ENCODE results near the gene STK35.

STK35 gene

DNA sequence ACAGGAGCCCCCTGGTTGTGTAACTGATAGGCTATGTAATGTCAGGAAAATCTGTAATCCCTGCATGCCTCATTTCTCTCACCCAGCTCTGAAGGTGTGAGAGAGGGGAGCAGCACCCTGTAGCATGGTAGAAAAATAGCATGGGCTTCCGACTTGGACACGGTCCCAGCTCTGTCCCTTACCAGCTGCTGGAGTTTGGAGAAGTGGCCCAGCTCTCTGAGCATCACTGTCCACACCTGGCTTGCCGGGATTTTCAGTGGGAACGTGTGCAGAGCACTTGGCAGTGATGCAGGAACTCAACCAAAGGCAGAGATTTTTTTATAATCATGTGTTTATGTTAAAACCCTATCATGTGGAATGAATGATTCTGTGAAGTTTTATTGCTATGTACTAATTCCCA is 34.6 kb downstream of the STK35 start:
- DNase-seq (ENCODE audit: low read depth): no peak

DNA sequence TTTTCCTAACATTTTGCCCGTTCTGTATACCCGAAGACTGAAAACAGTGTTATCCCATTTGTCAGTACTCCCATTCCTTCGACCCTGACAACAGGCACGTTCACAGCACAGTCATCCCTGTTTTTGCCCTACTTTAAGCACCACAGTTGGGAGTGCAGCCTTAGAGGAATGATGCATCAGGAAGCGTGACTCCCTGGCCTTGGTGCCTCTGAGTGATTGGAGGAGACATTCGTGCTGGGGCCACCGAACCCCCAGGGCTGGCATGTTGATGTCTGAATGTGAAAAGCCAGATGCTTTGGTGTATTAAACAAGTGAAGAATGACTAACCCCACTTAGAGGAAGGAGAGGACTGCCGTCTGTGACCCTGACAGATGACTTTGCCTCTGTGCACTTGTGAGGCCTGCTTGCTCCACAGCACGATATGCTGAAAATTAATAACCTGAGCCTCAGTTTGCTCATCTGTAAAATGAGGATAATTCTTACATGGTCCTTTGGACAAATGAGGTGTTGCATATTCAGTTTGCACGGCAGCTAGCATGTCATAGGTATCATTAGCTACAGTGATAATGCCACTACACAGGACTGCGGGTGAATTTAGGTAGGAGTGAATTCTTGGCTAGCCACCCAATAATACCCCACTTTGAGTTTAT is 36.0 kb downstream of the STK35 start:
- DNase-seq (ENCODE audit: low read depth): no peak

DNA sequence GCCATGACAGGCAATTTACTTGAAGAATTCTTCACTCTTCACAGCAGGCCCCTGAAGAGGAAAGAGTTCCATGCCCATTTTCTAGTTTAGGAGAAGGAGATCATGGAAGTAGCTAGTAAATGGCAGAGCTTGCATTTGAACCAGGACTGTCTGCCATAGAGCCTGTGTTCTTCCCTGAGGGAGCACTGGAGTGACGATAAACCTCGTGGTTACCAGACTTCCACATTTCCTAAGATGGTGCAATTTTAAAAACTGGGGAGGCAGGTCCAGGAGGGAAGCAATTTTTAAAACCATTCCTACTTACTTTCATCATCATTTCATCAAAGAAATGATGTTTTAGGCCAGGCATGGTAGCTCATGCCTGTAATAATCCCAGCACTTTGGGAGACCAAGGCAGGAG is 36.8 kb downstream of the STK35 start:
- DNase-seq (ENCODE audit: low read depth): no peak

DNA sequence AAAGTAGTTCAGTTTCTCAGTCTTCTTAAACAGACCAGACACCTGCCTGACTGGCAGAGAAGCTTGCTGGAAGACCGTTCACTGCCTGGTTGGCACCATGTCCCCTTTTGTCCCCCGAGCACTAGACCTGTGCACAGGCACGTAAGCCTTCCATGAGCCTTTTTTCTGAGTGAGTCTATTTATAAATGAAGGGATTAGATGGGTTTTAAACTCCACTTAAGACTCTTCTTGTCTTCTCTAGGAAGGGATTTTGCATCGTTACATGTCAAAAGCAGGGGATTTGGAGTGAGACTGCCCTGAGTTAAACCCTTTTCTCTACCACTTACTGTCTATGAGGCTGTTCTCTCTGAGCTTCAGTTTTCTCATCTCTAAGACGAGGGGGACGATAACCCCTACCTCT is 37.6 kb downstream of the STK35 start:
- no peak for DNase-seq (ENCODE audit: low read depth)

DNA sequence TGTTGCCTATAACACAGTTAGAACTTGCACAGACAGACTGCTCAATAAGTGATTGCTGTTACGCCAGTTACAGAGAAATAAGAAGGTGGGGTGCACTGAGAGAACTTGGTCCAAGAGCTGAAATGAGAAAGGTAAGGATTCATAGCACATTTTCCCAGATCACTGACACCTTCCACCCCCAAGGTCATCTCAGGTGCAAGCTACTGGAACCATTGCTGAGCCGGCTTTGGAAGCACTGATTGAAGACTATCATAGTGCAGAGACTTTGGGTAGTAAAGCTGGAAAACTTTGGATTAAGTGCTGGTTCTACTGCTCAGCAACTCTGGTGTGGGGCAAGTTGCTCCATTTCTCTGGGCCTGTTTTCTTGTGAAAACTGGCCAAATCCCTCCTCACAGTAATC is 38.1 kb downstream of the STK35 start:
- no peak for DNase-seq (ENCODE audit: low read depth)

DNA sequence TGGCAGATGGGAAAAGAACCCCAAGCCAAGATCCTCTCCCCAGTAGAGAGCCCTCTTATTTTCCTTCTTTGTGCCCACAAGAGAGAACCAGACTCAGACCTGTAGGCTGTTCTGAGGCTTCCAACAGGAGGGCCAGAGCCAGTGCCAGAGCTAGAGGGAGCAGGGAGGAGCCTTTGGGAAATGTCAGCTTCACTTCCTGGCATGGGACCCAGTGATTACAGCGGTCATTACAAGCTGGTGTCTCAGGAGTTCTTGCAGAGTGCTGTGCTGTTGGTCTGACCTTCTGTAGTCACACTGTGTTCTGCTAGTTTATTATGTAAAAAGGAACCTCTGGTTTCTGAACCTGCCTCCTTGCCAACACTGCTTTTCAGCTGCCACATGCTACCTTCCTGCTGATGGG is 38.9 kb downstream of the STK35 start:
- no peak for DNase-seq (ENCODE audit: low read depth)

DNA sequence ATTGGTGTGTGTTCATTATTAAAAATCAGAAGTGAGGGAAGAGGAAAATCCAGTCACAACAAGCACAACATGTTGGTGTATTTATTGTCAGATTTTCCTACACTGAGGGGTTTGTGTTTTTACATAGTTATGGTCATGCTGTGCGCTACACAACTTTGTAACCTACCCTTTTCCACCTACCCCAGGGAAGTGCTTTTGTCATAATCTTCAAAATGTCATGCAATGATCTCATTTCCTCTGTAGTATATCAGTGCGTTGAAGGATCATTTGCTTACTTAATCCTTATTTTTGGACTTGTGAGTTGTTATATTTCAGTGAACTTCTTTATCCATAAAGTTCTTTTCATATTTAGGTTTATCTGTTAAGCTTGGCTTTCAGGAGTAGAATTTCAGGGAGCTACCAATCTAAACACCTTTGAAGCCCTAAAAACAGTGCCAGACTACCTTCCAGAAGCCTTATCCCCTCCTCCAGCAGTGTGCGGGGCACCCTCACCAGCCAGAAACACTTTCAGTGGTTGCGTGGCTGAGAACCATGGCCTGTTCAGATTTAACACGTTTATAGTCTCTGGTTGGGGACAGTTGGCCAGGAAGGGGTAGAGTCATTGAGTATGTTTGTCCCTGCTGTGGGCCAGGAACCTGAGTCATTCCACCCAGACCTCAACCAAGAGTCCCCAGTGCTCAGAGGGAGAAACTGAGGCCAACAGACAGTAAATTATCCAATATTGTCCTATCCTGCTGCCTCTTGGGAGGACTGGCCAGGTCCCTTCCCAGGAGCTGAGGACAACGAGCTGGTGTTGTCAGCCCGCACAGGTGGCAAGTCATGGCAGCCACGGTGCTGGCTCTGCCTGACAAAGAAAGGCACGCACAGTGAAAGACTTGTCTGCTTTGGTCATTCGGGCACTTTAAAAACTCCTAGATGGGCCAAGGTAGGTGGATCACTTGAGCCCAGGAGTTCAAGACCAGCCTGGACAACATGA is 40.3 kb downstream of the STK35 start:
- no peak for DNase-seq (ENCODE audit: low read depth)

DNA sequence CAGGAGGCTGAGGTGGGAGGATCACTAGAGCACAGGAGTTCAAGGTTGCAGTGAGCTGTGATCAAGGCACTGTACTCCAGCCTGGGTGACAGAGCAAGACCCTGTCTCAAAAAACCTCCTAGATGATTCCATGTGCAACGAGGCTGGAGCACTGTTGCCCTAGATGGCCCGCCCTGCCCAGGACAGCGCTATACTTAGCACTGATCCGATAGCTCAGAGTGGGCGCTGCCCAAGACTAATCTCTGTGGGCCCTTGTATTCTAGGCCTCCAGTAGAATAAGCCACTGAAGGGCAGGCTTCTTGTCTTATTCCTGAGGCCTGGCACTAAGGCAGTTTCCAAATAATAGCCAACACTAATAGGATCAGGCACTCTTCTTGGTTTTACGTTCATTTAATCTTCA is 41.0 kb downstream of the STK35 start:
- DNase-seq (ENCODE audit: low read depth): no peak

DNA sequence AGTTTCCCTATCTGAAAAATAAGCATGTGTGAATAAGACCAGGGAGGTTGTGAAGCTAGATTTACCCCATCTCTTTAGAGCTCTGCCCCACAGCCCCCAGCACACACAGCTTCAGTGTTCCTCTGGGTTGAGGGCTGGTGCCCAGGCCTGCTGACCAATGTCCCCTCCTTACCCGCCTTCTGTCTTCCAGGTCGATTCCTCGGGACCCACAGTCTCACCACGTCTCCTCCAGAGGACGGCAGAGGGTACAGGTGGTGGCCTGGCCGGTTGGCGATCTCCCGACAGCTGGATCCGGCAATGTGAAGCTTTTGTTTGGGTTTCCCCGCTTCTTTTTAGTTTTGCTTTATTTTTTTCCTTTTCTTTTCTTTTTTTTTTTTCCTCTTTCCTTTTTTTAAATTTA is 42.0 kb downstream of the STK35 start:
- DNase-seq (ENCODE audit: low read depth): no peak

DNA sequence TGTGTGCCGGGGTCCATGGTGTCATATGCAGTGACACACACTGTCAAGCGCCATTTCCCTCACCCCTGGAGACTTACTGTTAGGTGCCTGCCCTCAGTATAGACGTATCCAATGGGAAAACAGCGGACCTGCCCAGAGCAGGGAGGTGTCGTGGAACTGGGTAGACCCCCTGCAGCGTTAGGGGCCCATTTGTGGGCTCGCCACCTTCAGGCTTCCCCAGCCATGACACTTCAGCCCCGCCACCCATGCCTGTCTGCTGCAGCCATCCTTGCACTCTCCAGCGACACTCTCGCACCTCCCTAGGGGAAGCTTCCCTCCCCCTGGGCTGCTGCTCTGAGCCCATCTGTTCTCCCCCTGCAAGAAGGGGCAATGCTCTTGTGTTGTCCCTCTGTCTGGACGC is 43.2 kb downstream of the STK35 start:
- no peak for DNase-seq (ENCODE audit: low read depth)

DNA sequence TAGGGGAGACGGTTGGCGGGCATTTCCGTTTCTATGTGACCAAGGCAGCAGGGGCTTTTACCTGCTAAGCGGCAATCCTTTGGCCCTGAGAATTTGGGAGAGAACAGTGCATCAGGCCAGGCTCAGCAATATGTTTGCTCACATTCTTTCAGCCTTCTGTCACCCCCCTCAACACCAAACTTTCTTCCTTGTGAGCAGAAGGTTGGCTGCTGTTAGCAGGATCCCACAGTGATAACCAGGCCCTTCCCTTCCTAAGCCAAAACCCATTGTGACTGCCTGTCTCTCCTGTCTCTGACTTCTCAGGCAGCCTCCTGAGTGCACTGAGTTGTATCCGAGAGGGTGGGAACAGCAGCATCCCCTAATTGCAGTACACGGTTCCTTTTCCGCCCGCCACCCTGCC is 43.7 kb downstream of the STK35 start:
- no peak for DNase-seq (ENCODE audit: low read depth)

DNA sequence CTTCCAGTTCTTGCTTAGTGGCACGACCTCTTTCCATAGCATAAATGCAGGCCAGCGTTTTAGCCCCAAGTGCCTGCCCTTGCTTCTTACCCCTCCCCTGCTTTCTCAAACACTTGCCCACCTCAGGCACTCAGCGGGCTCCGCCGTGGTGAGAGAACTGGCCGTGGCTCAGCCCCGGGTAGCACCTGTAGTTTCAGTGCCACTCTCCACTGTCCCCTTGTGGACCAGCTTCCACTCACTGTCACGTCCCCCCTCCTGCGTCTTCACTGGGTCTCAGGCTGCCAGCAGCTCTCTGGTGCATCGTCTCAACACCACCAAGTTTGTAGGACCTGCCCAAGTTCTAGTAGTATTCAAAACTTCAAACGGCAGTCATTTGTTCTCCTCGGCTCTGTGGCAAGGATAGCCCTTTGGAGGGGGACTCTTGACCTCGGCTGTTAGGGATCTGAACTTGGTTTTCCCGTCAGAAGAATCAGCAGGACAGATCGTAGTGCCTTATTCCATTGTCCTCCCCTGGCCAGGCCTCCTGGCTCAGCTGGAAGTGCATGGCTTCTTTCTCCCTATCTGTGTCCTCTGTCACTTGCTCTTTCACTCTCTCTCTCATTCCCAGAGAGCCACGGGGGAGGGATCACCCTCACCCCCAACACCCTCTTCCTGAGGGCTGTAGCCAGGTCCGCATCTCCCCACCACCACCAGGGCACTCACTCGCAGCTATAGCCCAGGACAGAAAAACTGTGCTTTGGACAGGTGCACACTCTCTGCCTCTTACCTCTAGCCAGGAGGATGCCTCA is 44.6 kb downstream of the STK35 start:
- DNase-seq (ENCODE audit: low read depth): no peak

DNA sequence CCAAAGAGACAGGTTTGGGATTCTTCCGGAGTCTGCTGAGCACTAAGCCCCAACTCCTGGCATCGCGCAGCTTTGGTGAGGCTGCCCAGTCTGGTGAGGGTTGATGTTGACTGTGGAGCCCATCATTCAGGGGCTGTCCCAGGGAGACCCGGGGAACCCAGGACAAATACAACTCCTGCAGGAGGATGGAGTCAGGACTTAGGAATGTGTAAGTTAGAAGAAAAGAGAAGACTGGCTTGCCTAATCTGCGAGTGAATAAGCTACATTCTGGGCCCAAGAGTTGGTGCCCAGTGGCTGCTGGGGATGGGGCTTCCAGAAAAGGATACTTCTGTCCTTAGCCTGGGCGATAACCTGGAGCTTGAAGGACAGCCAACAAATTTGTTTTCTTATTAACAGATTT is 47.9 kb downstream of the STK35 start:
- no peak for DNase-seq (ENCODE audit: low read depth)

DNA sequence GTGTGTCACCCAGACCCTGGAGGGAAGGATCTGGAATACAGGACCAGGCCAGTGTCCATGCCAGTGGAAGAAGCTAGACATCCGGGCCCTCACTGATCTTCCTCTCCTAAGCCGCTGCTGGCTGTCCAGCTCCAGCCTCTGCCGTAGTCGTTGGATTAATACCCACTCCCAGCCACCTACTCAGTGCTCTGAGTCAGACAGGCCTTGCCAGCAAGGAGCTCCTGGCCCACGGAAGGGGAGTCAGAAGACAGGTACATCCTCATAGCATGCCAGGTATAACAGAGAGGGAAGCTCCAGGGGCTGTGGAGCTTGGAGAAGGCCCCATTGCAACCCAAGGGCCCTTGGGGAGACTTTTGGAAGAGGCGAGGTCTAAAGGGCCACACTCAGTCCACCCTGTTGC is 49.0 kb downstream of the STK35 start:
- no peak for DNase-seq (ENCODE audit: low read depth)

DNA sequence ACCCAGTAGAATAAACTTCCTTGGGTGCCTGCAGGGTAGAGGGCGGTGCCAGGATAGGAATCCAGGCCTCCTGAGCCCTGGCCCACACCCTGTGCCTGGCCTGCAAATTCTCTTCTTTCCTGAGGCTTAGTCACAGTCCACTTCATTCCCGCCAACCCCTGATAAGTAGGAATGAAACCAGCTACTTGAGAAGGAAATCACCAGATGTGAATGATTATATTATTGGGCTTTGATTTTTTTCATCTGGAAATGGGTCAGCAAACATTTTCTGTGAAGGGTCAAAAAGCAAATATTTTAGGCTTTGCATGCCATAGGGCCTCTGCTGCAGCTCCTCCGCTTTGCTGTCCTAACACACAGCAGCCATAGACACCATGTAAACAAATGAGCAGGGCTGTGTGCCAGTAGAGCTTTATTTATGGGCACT is 50.2 kb downstream of the STK35 start:
- peak; percentile 33 for DNase-seq (ENCODE audit: low read depth)

DNA sequence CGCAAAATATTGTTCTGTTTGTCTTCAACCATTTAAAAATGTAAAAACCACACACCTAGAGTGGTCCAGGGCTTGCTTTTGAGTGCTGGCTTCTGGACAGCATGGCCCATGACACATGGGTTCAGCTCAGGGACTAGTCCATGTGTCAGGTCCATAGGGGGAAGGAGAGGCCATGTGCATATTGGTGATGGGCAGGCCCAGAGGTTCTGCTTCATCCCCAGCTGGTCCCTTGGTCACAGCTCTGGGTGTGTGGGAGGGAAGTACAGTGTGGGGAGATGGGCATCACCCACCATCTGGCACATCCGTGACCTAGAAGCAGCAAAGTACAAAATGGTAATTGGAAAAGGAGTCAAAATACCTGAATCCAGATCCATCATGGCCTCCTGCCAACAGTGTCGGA is 50.7 kb downstream of the STK35 start:
- no peak for DNase-seq (ENCODE audit: low read depth)

DNA sequence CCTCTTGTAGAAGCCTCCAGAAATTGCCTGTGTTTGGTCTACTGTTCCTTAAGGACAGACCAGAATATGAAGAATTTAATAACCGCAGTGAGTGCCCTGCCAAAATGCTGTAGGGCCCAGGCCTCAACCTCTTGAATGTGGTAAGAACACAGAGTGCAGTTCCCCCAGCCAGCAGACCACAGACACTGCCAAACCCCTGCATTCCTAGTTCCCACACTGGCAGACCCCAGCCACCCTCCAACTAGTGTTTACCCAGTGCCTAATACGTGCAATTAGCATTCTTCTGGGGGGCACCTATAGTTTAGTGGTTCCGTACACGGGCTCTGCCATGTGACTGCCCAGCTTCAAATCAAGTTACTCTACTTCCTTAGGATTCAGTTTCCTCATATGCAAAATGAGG is 51.7 kb downstream of the STK35 start:
- no peak for DNase-seq (ENCODE audit: low read depth)

DNA sequence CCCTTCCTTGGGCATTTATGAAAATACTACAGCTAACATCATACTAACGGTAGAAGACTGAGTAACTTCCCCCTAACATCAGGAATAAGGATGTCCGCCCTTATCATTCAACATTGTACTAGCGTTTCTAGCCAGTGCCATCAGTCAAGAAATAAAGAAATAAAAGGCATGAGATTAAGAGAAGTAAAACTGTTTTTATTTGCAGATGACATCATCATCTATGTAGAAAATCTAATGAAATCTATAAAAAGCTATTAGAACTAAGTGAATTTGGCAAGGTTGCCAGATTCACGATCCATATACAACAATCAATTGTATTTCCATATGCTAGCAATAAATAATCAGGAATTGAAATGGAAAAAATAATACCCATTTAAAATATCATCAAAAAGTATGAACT is 54.6 kb downstream of the STK35 start:
- DNase-seq (ENCODE audit: low read depth): no peak

DNA sequence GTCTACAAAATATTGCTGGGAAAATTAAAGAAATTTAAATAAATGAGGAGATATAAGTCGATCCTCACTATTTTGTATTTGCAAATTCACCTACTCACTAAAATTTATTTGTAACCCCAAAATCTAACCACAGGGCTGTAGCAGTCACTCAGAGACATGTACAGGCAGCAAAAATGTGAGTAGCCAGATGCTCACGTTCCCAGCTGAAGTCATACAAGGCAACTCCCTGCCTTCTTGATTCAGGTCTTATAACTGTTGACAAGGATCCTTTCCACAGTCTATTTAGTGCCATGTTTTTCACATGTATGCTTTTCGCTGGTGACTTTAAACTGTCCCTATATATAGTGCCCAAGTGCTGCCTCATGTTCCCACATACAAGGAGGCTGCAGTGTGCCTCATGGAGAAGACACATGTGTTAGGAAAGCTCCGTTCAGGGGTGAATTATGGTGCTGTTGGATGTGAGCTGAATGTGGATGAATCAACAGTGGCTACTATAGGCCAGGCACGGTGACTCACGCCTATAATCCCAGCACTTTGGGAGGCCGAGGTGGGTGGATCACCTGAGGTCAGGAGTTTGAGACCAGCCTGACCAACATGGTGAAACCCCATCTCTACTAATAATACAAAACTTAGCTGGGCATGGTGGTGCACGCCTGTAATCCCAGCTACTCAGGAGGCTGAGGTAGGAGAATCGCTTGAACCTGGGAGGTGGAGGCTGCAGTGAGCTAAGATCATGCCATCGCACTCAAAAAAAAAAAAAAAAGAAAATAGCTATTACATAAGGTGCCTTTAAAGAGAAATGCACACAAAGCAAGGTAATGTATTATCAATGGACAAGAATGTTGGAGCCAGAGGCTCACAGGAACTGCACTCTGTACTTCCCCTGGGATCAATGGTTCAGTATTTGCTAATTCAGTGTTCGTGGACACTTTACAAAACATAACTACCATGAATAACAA is 55.3 kb downstream of the STK35 start:
- DNase-seq (ENCODE audit: low read depth): no peak

DNA sequence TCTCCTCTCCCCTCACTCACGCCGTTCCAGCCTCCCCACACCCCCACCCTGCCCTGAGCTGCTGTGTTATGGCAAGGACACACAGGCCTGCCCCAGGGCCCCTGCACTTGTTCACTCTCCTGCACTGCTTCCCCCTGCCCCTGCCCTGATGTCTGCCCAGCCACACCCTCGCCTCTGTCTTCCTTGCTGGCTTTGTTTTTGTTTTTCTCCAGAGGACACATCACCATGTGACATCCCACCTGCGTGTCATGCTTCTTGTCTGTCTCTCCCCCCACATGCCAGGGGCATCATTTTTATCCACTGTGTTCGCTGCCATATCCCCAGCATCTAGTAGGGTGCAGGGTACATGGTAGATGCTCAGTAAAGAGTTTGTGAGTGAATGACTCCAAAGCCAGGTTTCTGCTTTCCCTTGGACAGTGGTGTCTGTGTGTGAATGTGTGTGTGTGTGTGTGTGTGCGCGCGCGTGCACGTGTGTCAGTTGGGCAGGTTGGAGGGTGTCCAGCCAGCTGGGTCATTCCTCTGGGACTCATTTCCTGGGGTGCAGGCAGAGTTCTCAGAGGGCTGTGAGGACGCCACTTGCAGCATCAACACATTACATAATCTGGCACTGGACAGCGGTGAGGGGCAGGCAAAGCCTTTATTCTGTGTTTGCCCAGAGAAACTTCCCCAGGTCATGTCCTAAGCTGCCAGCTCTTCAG is 60.6 kb downstream of the STK35 start:
- no peak for DNase-seq (ENCODE audit: low read depth)

DNA sequence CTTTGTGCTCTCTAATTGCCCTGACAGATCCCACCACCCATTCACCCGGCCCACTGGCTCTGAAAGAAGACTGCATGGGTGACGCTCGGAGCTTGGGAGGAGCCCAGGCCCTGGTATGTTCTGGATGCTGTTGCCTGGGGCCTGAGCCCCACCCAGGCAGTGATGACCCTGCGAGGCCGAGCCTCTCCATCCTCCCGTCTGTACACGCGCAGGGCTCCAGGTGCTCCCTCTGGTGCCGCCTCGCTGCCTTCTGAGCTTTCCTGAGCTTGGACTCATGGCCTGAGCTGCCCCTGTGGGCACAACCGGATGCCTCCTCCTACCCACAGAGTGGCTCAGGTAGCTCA is 61.2 kb downstream of the STK35 start:
- DNase-seq (ENCODE audit: low read depth): no peak

Data from HS-27A (cell line).